ENCODE results near the gene FGD6.
"Not testable (repeated sequence)": the region's sequence is repeated elsewhere in the genome, so short reads cannot be mapped to it uniquely, and the experiment has no call there.

FGD6 gene

GRCh38 chr12:95206916-95207315 is 10.4 kb downstream of the FGD6 start:
- no peak for DNase-seq (ENCODE audit: low read depth in 1 of 2, low spot score in 1 of 2)

GRCh38 chr12:95205685-95206084 is 11.6 kb downstream of the FGD6 start:
- no peak for DNase-seq (ENCODE audit: low read depth in 1 of 2, low spot score in 1 of 2)

GRCh38 chr12:95205016-95205624 is 12.1 kb downstream of the FGD6 start:
- DNase-seq (ENCODE audit: low read depth in 1 of 2, low spot score in 1 of 2): no peak

- DNase-seq (ENCODE audit: low read depth in 1 of 2, low spot score in 1 of 2): no peak
Measured at GRCh38 chr12:95204141-95204866, 13.0 kb downstream of the FGD6 start.

GRCh38 chr12:95203487-95204030 is 13.7 kb downstream of the FGD6 start:
- no peak for DNase-seq (ENCODE audit: low read depth in 1 of 2, low spot score in 1 of 2)

- no peak for DNase-seq (ENCODE audit: low read depth in 1 of 2, low spot score in 1 of 2)
Measured at GRCh38 chr12:95202691-95203486, 14.4 kb downstream of the FGD6 start.

- no peak for DNase-seq (ENCODE audit: low read depth in 1 of 2, low spot score in 1 of 2)
Measured at GRCh38 chr12:95201056-95201670, 16.1 kb downstream of the FGD6 start.

GRCh38 chr12:95200128-95200894 is 17.0 kb downstream of the FGD6 start:
- DNase-seq (ENCODE audit: low read depth in 1 of 2, low spot score in 1 of 2): no peak

- DNase-seq (ENCODE audit: low read depth in 1 of 2, low spot score in 1 of 2): no peak
Measured at GRCh38 chr12:95198914-95199313, 18.4 kb downstream of the FGD6 start.

GRCh38 chr12:95197636-95198035 is 19.6 kb downstream of the FGD6 start:
- no peak for DNase-seq (ENCODE audit: low read depth in 1 of 2, low spot score in 1 of 2)

GRCh38 chr12:95196875-95197569 is 20.2 kb downstream of the FGD6 start:
- DNase-seq (ENCODE audit: low read depth in 1 of 2, low spot score in 1 of 2): not testable (repeated sequence)

- DNase-seq (ENCODE audit: low read depth in 1 of 2, low spot score in 1 of 2): no peak
Measured at GRCh38 chr12:95195122-95195521, 22.1 kb downstream of the FGD6 start.

- no peak for DNase-seq (ENCODE audit: low read depth in 1 of 2, low spot score in 1 of 2)
Measured at GRCh38 chr12:95193139-95193538, 24.1 kb downstream of the FGD6 start.

GRCh38 chr12:95192271-95192670 is 25.0 kb downstream of the FGD6 start:
- no peak for DNase-seq (ENCODE audit: low read depth in 1 of 2, low spot score in 1 of 2)

- no peak for DNase-seq (ENCODE audit: low read depth in 1 of 2, low spot score in 1 of 2)
Measured at GRCh38 chr12:95191060-95191696, 26.1 kb downstream of the FGD6 start.

GRCh38 chr12:95187865-95188415 is 29.3 kb downstream of the FGD6 start:
- DNase-seq (ENCODE audit: low read depth in 1 of 2, low spot score in 1 of 2): no peak

- DNase-seq (ENCODE audit: low read depth in 1 of 2, low spot score in 1 of 2): no peak
Measured at GRCh38 chr12:95185854-95186253, 31.4 kb downstream of the FGD6 start.

- DNase-seq (ENCODE audit: low read depth in 1 of 2, low spot score in 1 of 2): no peak
Measured at GRCh38 chr12:95185072-95185471, 32.2 kb downstream of the FGD6 start.

GRCh38 chr12:95184121-95184520 is 33.1 kb downstream of the FGD6 start:
- DNase-seq (ENCODE audit: low read depth in 1 of 2, low spot score in 1 of 2): no peak
